H1 (cell line): ENCODE data around the gene TARS3.

Source experiments
- BCL11A ChIP-seq, 2 experiments: IDR thresholded peaks; one replicate each; pipeline ENCODE4 v1.6.1; 2011; ENCODE audit warnings: low read depth in 2 of 2, low read length in 2 of 2, mild to moderate bottlenecking in 2 of 2
- CTCF ChIP-seq, 3 experiments: IDR thresholded peaks; 1 replicate in 2 of 3; 2 replicates in 1 of 3; pipeline versions ENCODE4 v1.5.1 to v1.6.1; 2011; ENCODE audit warnings: low read length in 3 of 3, mild to moderate bottlenecking in 3 of 3, inconsistent platforms in 2 of 3, low read depth in 1 of 3, moderate library complexity in 1 of 3; ENCODE audit not compliant: insufficient read depth in 1 of 3; ENCODE audit errors: control extremely low read depth in 1 of 3
- FOSL1 ChIP-seq: IDR thresholded peaks from 2 replicates; pipeline ENCODE4 v1.6.1; 2011; ENCODE audit warnings: mild to moderate bottlenecking, low read depth, low read length, moderate library complexity; ENCODE audit not compliant: insufficient read depth
- GABPA ChIP-seq: IDR thresholded peaks from 2 replicates; pipeline ENCODE4 v1.6.1; 2011; ENCODE audit warnings: mild to moderate bottlenecking, low read length, moderate library complexity, borderline replicate concordance; ENCODE audit not compliant: insufficient read depth
- JUN ChIP-seq: IDR thresholded peaks from 2 replicates; pipeline ENCODE4 v1.6.1; 2011; ENCODE audit warnings: low read depth, mild to moderate bottlenecking, improper control_type of control experiment, low read length
- MAX ChIP-seq: IDR thresholded peaks from 2 replicates; pipeline ENCODE4 v1.6.1; 2012; ENCODE audit warnings: inconsistent platforms
- POLR2A ChIP-seq, 2 experiments: IDR thresholded peaks; 1 replicate in 1 of 2; 2 replicates in 1 of 2; pipeline ENCODE4 v1.6.1; 2011; ENCODE audit warnings: low read depth in 2 of 2, low read length in 2 of 2, mild to moderate bottlenecking in 2 of 2; ENCODE audit errors: control extremely low read depth in 1 of 2
- RAD21 ChIP-seq, 2 experiments: IDR thresholded peaks in 1 of 2; conservative IDR thresholded peaks in 1 of 2; 2 replicates each; pipeline ENCODE4 v1.6.1; 2011; ENCODE audit warnings: low read depth in 2 of 2, low read length in 2 of 2, improper control_type of control experiment in 1 of 2, inconsistent platforms in 1 of 2, mild to moderate bottlenecking in 1 of 2, moderate library complexity in 1 of 2
- SIN3A ChIP-seq, 2 experiments: IDR thresholded peaks in 1 of 2; conservative IDR thresholded peaks in 1 of 2; 2 replicates each; pipeline ENCODE4 v1.6.1; 2011 to 2012; ENCODE audit warnings: low read length in 2 of 2, improper control_type of control experiment in 1 of 2, low read depth in 1 of 2, mild to moderate bottlenecking in 1 of 2
- SP2 ChIP-seq: IDR thresholded peaks from 2 replicates; pipeline ENCODE4 v1.6.1; 2012; ENCODE audit warnings: mild to moderate bottlenecking, low read length, inconsistent platforms
- TAF1 ChIP-seq: IDR thresholded peaks from 2 replicates; pipeline ENCODE4 v1.6.1; 2011; ENCODE audit warnings: mild to moderate bottlenecking, low read depth, low read length
- TBP ChIP-seq: IDR thresholded peaks from 2 replicates; pipeline ENCODE4 v1.6.1; 2011; ENCODE audit warnings: low read depth, low read length, improper control_type of control experiment
- USF2 ChIP-seq: IDR thresholded peaks from 2 replicates; pipeline ENCODE4 v1.6.1; 2011; ENCODE audit warnings: low read length, improper control_type of control experiment

- no peak for TF ChIP-seq CTCF (IDR thresholded peaks at IDR 0.05; ENCODE audit: control extremely low read depth in 1 of 3, insufficient read depth in 1 of 3, low read depth in 1 of 3, low read length in 3 of 3)
- no peak for TF ChIP-seq MAX
- no peak for TF ChIP-seq SP2
- no peak for TF ChIP-seq FOSL1
- TF ChIP-seq SIN3A (conservative IDR thresholded peaks at IDR 0.05 in 1 of 2, IDR thresholded peaks at IDR 0.05 in 1 of 2; ENCODE audit: low read depth in 1 of 2, low read length in 2 of 2), result no peak
- no peak for TF ChIP-seq TAF1
- TF ChIP-seq BCL11A (IDR thresholded peaks at IDR 0.05; ENCODE audit: low read depth in 2 of 2, low read length in 2 of 2), result no peak
- TF ChIP-seq USF2, result no peak
- TF ChIP-seq GABPA, result no peak
- no peak for TF ChIP-seq JUN
- TF ChIP-seq RAD21 (IDR thresholded peaks at IDR 0.05 in 1 of 2, conservative IDR thresholded peaks at IDR 0.05 in 1 of 2; ENCODE audit: low read depth in 2 of 2, low read length in 2 of 2), result no peak
- no peak for TF ChIP-seq TBP
- no peak for TF ChIP-seq POLR2A (IDR thresholded peaks at IDR 0.05; ENCODE audit: control extremely low read depth in 1 of 2, low read depth in 2 of 2, low read length in 2 of 2)
Measured at GRCh38 chr15:101614001-101614585, 110.2 kb downstream of the TARS3 start.
